Measurements from ENCODE around the gene HOXD13. TPM values are rescaled to one million over a fixed set of nuclear protein-coding genes. Genes with fewer than 3 reads are reported as not detected.

Gene HOXD13
- total and polyA plus RNA-seq, 3 experiments from 2014 or later = not detected

- no peaks in the 10 kb centered on the region for H3K36me3 ChIP-seq (ENCODE audit: insufficient read depth, low read length)
- Mint-ChIP-seq H3K27me3 (peaks cover 91 to 96% of the 10 kb centered on the region in 2 donors), H3K36me3 (no peaks in the 10 kb centered on the region), H3K27ac (no peak overlapping the region), H3K4me3 (no peak overlapping the region), H3K9me3 (peaks cover 5 to 22% (median 15%) of the 10 kb centered on the region in 5 donors), H3K4me1 (peaks cover 2 to 16% (median 3%) of the 10 kb centered on the region in 3 donors)
- H3K9me3 ChIP-seq (ENCODE audit: low read length) = no peaks in the 10 kb centered on the region
- H3K27ac ChIP-seq (ENCODE audit: low read depth, low read length) = no peak overlapping the region
- no peak for DNase-seq
- no peaks in the 10 kb centered on the region for H3K4me1 ChIP-seq (ENCODE audit: insufficient read depth, low read length)
- ChIA-PET POLR2A (no interaction called here), CTCF (no interaction called here)
- H3K27me3 ChIP-seq (ENCODE audit: insufficient read depth, low read length, poor library complexity, severe bottlenecking) = peaks cover 76% of the 10 kb centered on the region
- no peak overlapping the region for H3K4me3 ChIP-seq (ENCODE audit: low read length)
Measured at GRCh38 chr2:176072292-176072669, 20.2 kb upstream of the HOXD13 start.

GRCh38 chr2:176072951-176073904 lies 19.3 kb upstream of the HOXD13 start:
- peaks cover 84 to 92% of the 10 kb centered on the region in 2 donors for H3K27me3 Mint-ChIP-seq
- H3K4me1 Mint-ChIP-seq = peaks cover 2 to 7% (median 3%) of the 10 kb centered on the region in 3 donors
- CTCF ChIA-PET = interaction anchor here (1.5 kb wide), 1 partner anchor 54 kb away, joined by 5 read pairs; no protein-coding TSS in a partner anchor
- no peaks in the 10 kb centered on the region for H3K36me3 Mint-ChIP-seq
- Histone ChIP-seq H3K36me3 (ENCODE audit: insufficient read depth, low read length) (no peaks in the 10 kb centered on the region), H3K27me3 (ENCODE audit: insufficient read depth, low read length, poor library complexity, severe bottlenecking) (peaks cover 73% of the 10 kb centered on the region), H3K4me3 (ENCODE audit: low read length) (no peak overlapping the region), H3K9me3 (ENCODE audit: low read length) (no peaks in the 10 kb centered on the region), H3K27ac (ENCODE audit: low read depth, low read length) (no peak overlapping the region), H3K4me1 (ENCODE audit: insufficient read depth, low read length) (no peaks in the 10 kb centered on the region)
- DNase-seq = no peak
- peaks cover 8 to 24% (median 17%) of the 10 kb centered on the region in 5 donors for H3K9me3 Mint-ChIP-seq
- H3K4me3 Mint-ChIP-seq = no peak overlapping the region
- POLR2A ChIA-PET = no interaction called here
- H3K27ac Mint-ChIP-seq = peak overlapping the region in 1 of 8 donors; percentile 40

- H3K4me1 Mint-ChIP-seq = peaks cover 7 to 15% (median 8%) of the 10 kb centered on the region in 3 donors
- Histone ChIP-seq H3K9me3 (ENCODE audit: low read length) (no peaks in the 10 kb centered on the region), H3K36me3 (ENCODE audit: insufficient read depth, low read length) (no peaks in the 10 kb centered on the region), H3K4me1 (ENCODE audit: insufficient read depth, low read length) (peaks cover 6% of the 10 kb centered on the region), H3K27ac (ENCODE audit: low read depth, low read length) (no peak overlapping the region), H3K4me3 (ENCODE audit: low read length) (no peak overlapping the region), H3K27me3 (ENCODE audit: insufficient read depth, low read length, poor library complexity, severe bottlenecking) (peaks cover 81% of the 10 kb centered on the region)
- H3K27ac Mint-ChIP-seq = peak overlapping the region in 1 of 8 donors; percentile 23
- ChIA-PET CTCF (interaction anchor here (1.5 kb wide), 1 partner anchor 52 kb away, joined by 5 read pairs; no protein-coding TSS in a partner anchor), POLR2A (no interaction called here)
- H3K36me3 Mint-ChIP-seq = no peaks in the 10 kb centered on the region
- H3K4me3 Mint-ChIP-seq = no peak overlapping the region
- no peak for DNase-seq
- peaks cover 14 to 39% (median 31%) of the 10 kb centered on the region in 5 donors for H3K9me3 Mint-ChIP-seq
- peaks cover 86 to 90% of the 10 kb centered on the region in 2 donors for H3K27me3 Mint-ChIP-seq
Measured at GRCh38 chr2:176074919-176075425, 17.5 kb upstream of the HOXD13 start.

- peak overlapping the region in 2 of 8 donors; percentile 1 to 71 for H3K27ac Mint-ChIP-seq
- ChIA-PET CTCF (no interaction called here), POLR2A (no interaction called here)
- H3K4me1 Mint-ChIP-seq = peaks cover 7 to 15% (median 8%) of the 10 kb centered on the region in 3 donors
- no peaks in the 10 kb centered on the region for H3K36me3 ChIP-seq (ENCODE audit: insufficient read depth, low read length)
- H3K4me3 Mint-ChIP-seq = no peak overlapping the region
- no peaks in the 10 kb centered on the region for H3K9me3 ChIP-seq (ENCODE audit: low read length)
- H3K4me1 ChIP-seq (ENCODE audit: insufficient read depth, low read length) = peaks cover 6% of the 10 kb centered on the region
- H3K27ac ChIP-seq (ENCODE audit: low read depth, low read length) = no peak overlapping the region
- H3K36me3 Mint-ChIP-seq = no peaks in the 10 kb centered on the region
- no peak overlapping the region for H3K4me3 ChIP-seq (ENCODE audit: low read length)
- peaks cover 82 to 85% of the 10 kb centered on the region in 2 donors for H3K27me3 Mint-ChIP-seq
- DNase-seq = no peak
- peaks cover 14 to 39% (median 27%) of the 10 kb centered on the region in 5 donors for H3K9me3 Mint-ChIP-seq
- peaks cover 78% of the 10 kb centered on the region for H3K27me3 ChIP-seq (ENCODE audit: insufficient read depth, low read length, poor library complexity, severe bottlenecking)
Measured at GRCh38 chr2:176075481-176075880, 17.0 kb upstream of the HOXD13 start.

- Histone ChIP-seq H3K9me3 (ENCODE audit: low read length) (no peaks in the 10 kb centered on the region), H3K27me3 (ENCODE audit: insufficient read depth, low read length, poor library complexity, severe bottlenecking) (peaks cover 82% of the 10 kb centered on the region), H3K4me3 (ENCODE audit: low read length) (no peak overlapping the region), H3K36me3 (ENCODE audit: insufficient read depth, low read length) (no peaks in the 10 kb centered on the region), H3K4me1 (ENCODE audit: insufficient read depth, low read length) (peaks cover 6% of the 10 kb centered on the region), H3K27ac (ENCODE audit: low read depth, low read length) (no peak overlapping the region)
- DNase-seq = no peak
- H3K27ac Mint-ChIP-seq = peak overlapping the region in 2 of 8 donors; percentile 36 to 71
- peaks cover 9 to 15% (median 10%) of the 10 kb centered on the region in 3 donors for H3K4me1 Mint-ChIP-seq
- peak overlapping the region in 1 of 7 donors; percentile 64 for H3K4me3 Mint-ChIP-seq
- H3K36me3 Mint-ChIP-seq = peaks cover 0 to 2% (median 2%) of the 10 kb centered on the region in 3 donors
- ChIA-PET CTCF (no interaction called here), POLR2A (no interaction called here)
- H3K27me3 Mint-ChIP-seq = peaks cover 82% of the 10 kb centered on the region in 2 donors
- peaks cover 14 to 41% (median 32%) of the 10 kb centered on the region in 5 donors for H3K9me3 Mint-ChIP-seq
Measured at GRCh38 chr2:176076063-176076462, 16.5 kb upstream of the HOXD13 start.

GRCh38 chr2:176076796-176077195 lies 15.7 kb upstream of the HOXD13 start:
- peaks cover 0 to 5% (median 3%) of the 10 kb centered on the region in 3 donors for H3K36me3 Mint-ChIP-seq
- peaks cover 14 to 48% (median 39%) of the 10 kb centered on the region in 5 donors for H3K9me3 Mint-ChIP-seq
- H3K27me3 ChIP-seq (ENCODE audit: insufficient read depth, low read length, poor library complexity, severe bottlenecking) = peaks cover 82% of the 10 kb centered on the region
- H3K27me3 Mint-ChIP-seq = peaks cover 83 to 84% of the 10 kb centered on the region in 2 donors
- ChIA-PET POLR2A (no interaction called here), CTCF (no interaction called here)
- peak overlapping the region in 2 of 8 donors; percentile 24 to 71 for H3K27ac Mint-ChIP-seq
- H3K4me1 Mint-ChIP-seq = peaks cover 11 to 15% (median 12%) of the 10 kb centered on the region in 3 donors
- no peaks in the 10 kb centered on the region for H3K36me3 ChIP-seq (ENCODE audit: insufficient read depth, low read length)
- no peaks in the 10 kb centered on the region for H3K9me3 ChIP-seq (ENCODE audit: low read length)
- no peak overlapping the region for H3K27ac ChIP-seq (ENCODE audit: low read depth, low read length)
- H3K4me1 ChIP-seq (ENCODE audit: insufficient read depth, low read length) = peaks cover 6% of the 10 kb centered on the region
- DNase-seq = no peak
- H3K4me3 ChIP-seq (ENCODE audit: low read length) = no peak overlapping the region
- H3K4me3 Mint-ChIP-seq = peak overlapping the region in 1 of 7 donors; percentile 64

- peak overlapping the region in 6 of 8 donors; percentile 12 to 94 (median 67) for H3K27ac Mint-ChIP-seq
- peaks cover 14 to 58% (median 53%) of the 10 kb centered on the region in 5 donors for H3K9me3 Mint-ChIP-seq
- H3K4me1 ChIP-seq (ENCODE audit: insufficient read depth, low read length) = peaks cover 6% of the 10 kb centered on the region
- peaks cover 81 to 84% of the 10 kb centered on the region in 2 donors for H3K27me3 Mint-ChIP-seq
- H3K4me3 ChIP-seq (ENCODE audit: low read length) = no peak overlapping the region
- H3K27ac ChIP-seq (ENCODE audit: low read depth, low read length) = no peak overlapping the region
- DNase-seq = no peak
- H3K36me3 Mint-ChIP-seq = peaks cover 0 to 5% (median 4%) of the 10 kb centered on the region in 3 donors
- peaks cover 3% of the 10 kb centered on the region for H3K9me3 ChIP-seq (ENCODE audit: low read length)
- peaks cover 84% of the 10 kb centered on the region for H3K27me3 ChIP-seq (ENCODE audit: insufficient read depth, low read length, poor library complexity, severe bottlenecking)
- POLR2A ChIA-PET = interaction anchor here (0.5 kb wide), 2 partner anchors 58 to 559 kb away, joined by 3 to 4 read pairs; no protein-coding TSS in a partner anchor
- H3K36me3 ChIP-seq (ENCODE audit: insufficient read depth, low read length) = no peaks in the 10 kb centered on the region
- H3K4me1 Mint-ChIP-seq = peaks cover 11 to 12% (median 11%) of the 10 kb centered on the region in 3 donors
- CTCF ChIA-PET = no interaction called here
- H3K4me3 Mint-ChIP-seq = peak overlapping the region; percentile 50 to 85 (median 73)
Measured at GRCh38 chr2:176078541-176079284, 13.8 kb upstream of the HOXD13 start.

Data from CD8-positive, alpha-beta memory T cell (primary cell).